Measurements from ENCODE around the gene STMP1. TPM values are rescaled to one million over a fixed set of nuclear protein-coding genes. Genes with fewer than 3 reads are reported as not detected.
"Not testable (repeated sequence)": the region's sequence is repeated elsewhere in the genome, so short reads cannot be mapped to it uniquely, and the experiment has no call there.

STMP1 gene
- total RNA-seq, 1 experiment from 2014 or later = 18.7 TPM

GRCh38 chr7:135684136-135684535 is 21.8 kb downstream of the STMP1 start:
- peak; percentile 35 for DNase-seq (ENCODE audit: low read depth, low spot score)
- in situ Hi-C loops (cut with HindIII; ENCODE audit: low pct_unique_long_range_greater_than_20kb, low sequenced_read_pairs) = no loop called here

DNA sequence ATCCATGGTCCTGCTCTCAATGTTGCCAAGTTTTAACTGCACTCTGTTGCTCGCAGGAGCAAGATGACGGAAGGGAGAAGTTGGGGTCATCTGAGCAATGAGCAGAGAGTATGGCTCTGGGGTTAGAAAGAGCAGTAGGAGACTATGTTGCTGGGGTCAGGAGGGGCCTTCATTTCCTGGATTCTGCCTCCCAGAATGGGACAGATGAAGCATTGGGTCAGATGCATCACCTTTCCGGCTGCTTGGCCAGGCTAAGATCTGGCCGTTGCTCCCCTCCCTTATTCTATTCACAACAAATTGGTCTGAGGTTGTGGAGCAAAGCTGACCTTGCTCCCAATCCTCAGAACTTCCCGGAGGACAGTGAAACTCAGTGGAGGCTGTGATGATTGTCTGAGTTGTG is 22.4 kb downstream of the STMP1 start:
- DNase-seq (ENCODE audit: low read depth, low spot score) = no peak
- in situ Hi-C loops (cut with HindIII; ENCODE audit: low pct_unique_long_range_greater_than_20kb, low sequenced_read_pairs) = no loop called here

GRCh38 chr7:135685306-135686084 is 23.2 kb downstream of the STMP1 start:
- in situ Hi-C loops (cut with HindIII; ENCODE audit: low pct_unique_long_range_greater_than_20kb, low sequenced_read_pairs) = no loop called here
- DNase-seq (ENCODE audit: low read depth, low spot score) = no peak

- DNase-seq (ENCODE audit: low read depth, low spot score) = no peak
- in situ Hi-C loops (cut with HindIII; ENCODE audit: low pct_unique_long_range_greater_than_20kb, low sequenced_read_pairs) = no loop called here
Measured at GRCh38 chr7:135687466-135687865, 25.2 kb downstream of the STMP1 start.

GRCh38 chr7:135690566-135690965 is 28.3 kb downstream of the STMP1 start:
- in situ Hi-C loops (cut with HindIII; ENCODE audit: low pct_unique_long_range_greater_than_20kb, low sequenced_read_pairs) = no loop called here
- no peak for DNase-seq (ENCODE audit: low read depth, low spot score)

DNA sequence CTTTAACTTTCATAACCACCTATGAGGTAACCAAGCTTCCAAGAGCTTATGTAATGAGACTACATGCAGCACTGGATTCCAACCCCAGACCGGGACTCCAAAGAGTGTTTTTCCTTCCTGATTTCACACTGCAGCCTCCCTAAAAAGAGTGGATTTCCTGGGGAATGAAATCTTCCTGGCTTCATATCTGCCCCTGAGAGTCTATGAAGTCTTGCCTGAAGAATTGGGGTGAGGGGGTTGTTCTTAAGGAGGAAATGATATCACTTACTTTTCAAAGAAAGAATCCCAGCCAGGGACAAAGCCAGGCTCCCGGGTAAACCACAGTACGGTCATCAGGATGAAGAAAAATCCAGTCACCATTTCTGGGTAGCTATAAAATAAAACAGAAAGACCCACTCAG is 29.7 kb downstream of the STMP1 start:
- in situ Hi-C loops (cut with HindIII; ENCODE audit: low pct_unique_long_range_greater_than_20kb, low sequenced_read_pairs) = no loop called here
- no peak for DNase-seq (ENCODE audit: low read depth, low spot score)

DNA sequence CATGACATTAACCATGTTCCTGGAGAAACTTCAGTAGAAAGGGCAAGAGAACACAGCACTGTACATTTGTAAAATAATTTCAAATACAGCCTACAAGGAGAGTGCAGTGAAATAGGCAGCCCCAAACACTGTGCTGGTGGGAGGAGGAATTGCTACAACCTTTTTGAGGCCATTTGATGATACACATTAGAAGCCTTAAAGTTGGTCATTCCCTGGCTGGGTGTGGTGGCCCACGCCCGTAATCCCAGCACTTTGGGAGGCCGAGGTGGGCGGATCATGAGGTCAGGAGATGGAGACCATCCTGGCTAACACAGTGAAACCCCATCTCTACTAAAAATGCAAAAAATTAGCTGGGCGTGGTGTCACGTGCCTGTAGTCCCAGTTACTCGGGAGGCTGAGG is 30.3 kb downstream of the STMP1 start:
- DNase-seq (ENCODE audit: low read depth, low spot score); in situ Hi-C loops (cut with HindIII; ENCODE audit: low pct_unique_long_range_greater_than_20kb, low sequenced_read_pairs): not testable (repeated sequence)

DNA sequence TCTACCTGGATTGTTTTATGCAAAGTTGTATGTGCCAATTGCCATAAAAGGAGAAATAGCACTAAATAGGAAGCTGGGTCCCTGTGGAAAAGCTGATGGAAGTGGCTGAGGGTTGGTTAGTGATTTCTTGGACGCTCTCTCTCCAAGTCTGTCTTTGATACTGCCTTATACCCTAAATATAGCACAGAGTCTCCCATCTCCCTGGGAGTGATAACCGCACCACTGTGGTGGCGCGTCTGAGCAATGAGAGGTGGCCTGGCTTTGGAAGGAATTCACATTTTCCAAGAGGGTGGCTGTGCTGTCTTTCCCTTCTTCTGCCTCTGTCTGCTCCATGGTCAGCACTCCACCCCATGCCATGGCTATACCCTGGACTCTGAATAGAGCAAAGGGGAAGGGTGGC is 31.2 kb downstream of the STMP1 start:
- no peak for DNase-seq (ENCODE audit: low read depth, low spot score)
- in situ Hi-C loops (cut with HindIII; ENCODE audit: low pct_unique_long_range_greater_than_20kb, low sequenced_read_pairs) = no loop called here

GRCh38 chr7:135697276-135698049 is 35.1 kb downstream of the STMP1 start:
- DNase-seq (ENCODE audit: low read depth, low spot score) = no peak
- in situ Hi-C loops (cut with HindIII; ENCODE audit: low pct_unique_long_range_greater_than_20kb, low sequenced_read_pairs) = no loop called here

GRCh38 chr7:135704074-135704473 is 41.8 kb downstream of the STMP1 start:
- in situ Hi-C loops (cut with HindIII; ENCODE audit: low pct_unique_long_range_greater_than_20kb, low sequenced_read_pairs) = no loop called here
- peak; percentile 54 for DNase-seq (ENCODE audit: low read depth, low spot score)

DNA sequence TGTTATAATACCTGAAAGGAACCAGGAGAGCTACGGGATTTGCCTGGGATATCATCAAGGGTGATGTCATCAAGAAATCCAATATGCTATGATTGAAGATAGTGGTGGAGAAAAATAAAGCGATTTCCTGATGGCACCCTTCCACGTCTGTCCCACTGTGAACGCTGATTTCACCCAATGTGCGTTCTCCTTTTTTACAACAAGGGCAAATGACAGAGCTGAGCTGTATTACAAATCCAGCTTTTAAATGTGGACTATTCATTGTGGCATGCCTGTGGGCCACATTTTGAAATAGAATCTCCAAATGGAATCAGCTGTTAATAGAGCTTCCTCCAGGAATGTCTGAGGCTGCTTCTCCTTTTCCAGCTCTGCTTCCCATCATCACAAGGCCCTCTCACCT is 42.4 kb downstream of the STMP1 start:
- no peak for DNase-seq (ENCODE audit: low read depth, low spot score)
- in situ Hi-C loops (cut with HindIII; ENCODE audit: low pct_unique_long_range_greater_than_20kb, low sequenced_read_pairs) = no loop called here

- in situ Hi-C loops (cut with HindIII; ENCODE audit: low pct_unique_long_range_greater_than_20kb, low sequenced_read_pairs) = no loop called here
- DNase-seq (ENCODE audit: low read depth, low spot score) = no peak
Measured at GRCh38 chr7:135706038-135706742, 43.9 kb downstream of the STMP1 start.

- in situ Hi-C loops (cut with HindIII; ENCODE audit: low pct_unique_long_range_greater_than_20kb, low sequenced_read_pairs) = no loop called here
- no peak for DNase-seq (ENCODE audit: low read depth, low spot score)
Measured at GRCh38 chr7:135706858-135707569, 44.7 kb downstream of the STMP1 start.

DNA sequence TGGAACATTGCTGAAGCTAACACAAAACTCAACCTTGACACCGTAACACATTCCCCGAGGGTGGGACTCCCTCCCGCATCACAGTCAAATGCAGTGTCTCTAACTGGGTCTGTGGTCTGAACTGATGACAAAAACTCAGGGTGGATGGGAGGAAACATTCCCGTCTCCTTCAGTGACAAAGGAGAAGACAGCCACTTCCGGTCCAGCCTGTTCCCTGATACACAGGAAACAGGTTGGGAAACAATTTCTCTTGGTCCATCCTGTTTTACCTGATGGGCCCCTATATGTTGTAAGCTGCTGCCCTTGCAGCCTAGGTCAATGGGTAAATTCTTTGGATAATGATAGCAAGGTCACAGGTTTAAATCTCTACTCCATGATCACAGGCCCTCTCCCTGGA is 45.3 kb downstream of the STMP1 start:
- DNase-seq (ENCODE audit: low read depth, low spot score) = no peak
- in situ Hi-C loops (cut with HindIII; ENCODE audit: low pct_unique_long_range_greater_than_20kb, low sequenced_read_pairs) = no loop called here

GRCh38 chr7:135708041-135708440 is 45.7 kb downstream of the STMP1 start:
- in situ Hi-C loops (cut with HindIII; ENCODE audit: low pct_unique_long_range_greater_than_20kb, low sequenced_read_pairs) = no loop called here

DNA sequence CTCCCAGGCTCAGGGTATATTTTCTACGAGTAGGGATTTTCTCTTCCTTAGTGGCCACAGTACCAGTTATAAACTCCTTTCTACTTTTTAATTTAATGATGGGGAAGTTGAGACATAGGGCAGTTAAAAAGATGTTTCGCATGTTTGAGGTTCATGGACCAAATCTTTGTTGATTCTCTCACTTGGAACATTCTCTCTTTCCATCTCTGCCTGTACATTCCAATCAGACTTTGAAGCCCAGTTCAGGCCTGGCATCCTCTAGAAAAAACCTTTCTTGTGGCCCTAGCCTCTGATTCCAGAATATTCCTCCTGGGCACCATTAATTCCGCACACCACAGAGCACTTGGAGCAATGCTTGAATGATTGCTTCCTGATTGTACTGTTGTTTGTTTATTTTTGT is 47.2 kb downstream of the STMP1 start:
- in situ Hi-C loops (cut with HindIII; ENCODE audit: low pct_unique_long_range_greater_than_20kb, low sequenced_read_pairs) = no loop called here
- no peak for DNase-seq (ENCODE audit: low read depth, low spot score)

More at GRCh38 chr7:135708041-135708440, 45.7 kb downstream of the STMP1 start:
- no peak for DNase-seq (ENCODE audit: low read depth, low spot score)

GRCh38 chr7:135710417-135711138 is 48.3 kb downstream of the STMP1 start:
- peak; percentile 62 for DNase-seq (ENCODE audit: low read depth, low spot score)
- in situ Hi-C loops (cut with HindIII; ENCODE audit: low pct_unique_long_range_greater_than_20kb, low sequenced_read_pairs) = no loop called here
